Tibial nerve (tissue), 4 donors: ENCODE measurements around the gene IGFBPL1.

Experiments used
- EP300 ChIP-seq, 2 donors: sonication (generic); formaldehyde crosslinking; IDR thresholded peaks; one replicate each; pipeline ENCODE4 v1.6.1; 2017; ENCODE audit warnings: antibody characterized with exemption in 2 of 2, mild to moderate bottlenecking in 1 of 2
- POLR2A ChIP-seq, 2 donors: fragments of 450-650 bp; IDR thresholded peaks; one replicate each; pipeline ENCODE4 v1.6.1; 2017; ENCODE audit warnings: antibody characterized with exemption in 2 of 2, mild to moderate bottlenecking in 2 of 2, moderate library complexity in 2 of 2
- TF ChIP-seq, protein P1 (sequence below), 5 experiments: fragments of 200-600 bp in 3 of 5; fragments of 450-650 bp in 2 of 5; sonication (generic) in 3 of 5; IDR thresholded peaks; one replicate each; pipeline ENCODE4 v1.5.1; 2016 to 2019; ENCODE audit warnings: antibody characterized with exemption in 5 of 5, mild to moderate bottlenecking in 3 of 5, moderate library complexity in 2 of 5

GRCh38 chr9:38361473-38361850, 62.8 kb downstream of the IGFBPL1 start:
- TF ChIP-seq, protein P1, sequence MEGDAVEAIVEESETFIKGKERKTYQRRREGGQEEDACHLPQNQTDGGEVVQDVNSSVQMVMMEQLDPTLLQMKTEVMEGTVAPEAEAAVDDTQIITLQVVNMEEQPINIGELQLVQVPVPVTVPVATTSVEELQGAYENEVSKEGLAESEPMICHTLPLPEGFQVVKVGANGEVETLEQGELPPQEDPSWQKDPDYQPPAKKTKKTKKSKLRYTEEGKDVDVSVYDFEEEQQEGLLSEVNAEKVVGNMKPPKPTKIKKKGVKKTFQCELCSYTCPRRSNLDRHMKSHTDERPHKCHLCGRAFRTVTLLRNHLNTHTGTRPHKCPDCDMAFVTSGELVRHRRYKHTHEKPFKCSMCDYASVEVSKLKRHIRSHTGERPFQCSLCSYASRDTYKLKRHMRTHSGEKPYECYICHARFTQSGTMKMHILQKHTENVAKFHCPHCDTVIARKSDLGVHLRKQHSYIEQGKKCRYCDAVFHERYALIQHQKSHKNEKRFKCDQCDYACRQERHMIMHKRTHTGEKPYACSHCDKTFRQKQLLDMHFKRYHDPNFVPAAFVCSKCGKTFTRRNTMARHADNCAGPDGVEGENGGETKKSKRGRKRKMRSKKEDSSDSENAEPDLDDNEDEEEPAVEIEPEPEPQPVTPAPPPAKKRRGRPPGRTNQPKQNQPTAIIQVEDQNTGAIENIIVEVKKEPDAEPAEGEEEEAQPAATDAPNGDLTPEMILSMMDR (IDR thresholded peaks at IDR 0.05) = no peak
- no peak for TF ChIP-seq POLR2A (IDR thresholded peaks at IDR 0.05)
- TF ChIP-seq EP300 (IDR thresholded peaks at IDR 0.05) = no peak
